Measurements from ENCODE around the gene CAPN8.

The CAPN8 gene

GRCh38 chr1:223635236-223635635, 30.3 kb downstream of the CAPN8 start:
- H3K4me2 ChIP-seq (ENCODE audit: low read length): no peak overlapping the region
- H3K27ac ChIP-seq (ENCODE audit: low read depth, low read length): no peak overlapping the region
- H3K9me2 ChIP-seq (replicated peaks; ENCODE audit: control insufficient read depth, low read length): no peaks in the 10 kb centered on the region
- H3K79me2 ChIP-seq (ENCODE audit: control insufficient read depth, low read length): no peaks in the 10 kb centered on the region
- H3K27me3 ChIP-seq (ENCODE audit: control insufficient read depth, low read length): peaks cover 20% of the 10 kb centered on the region
- no peaks in the 10 kb centered on the region for H3F3A ChIP-seq (ENCODE audit: control insufficient read depth, insufficient read depth)
- H3K9me3 ChIP-seq (ENCODE audit: control insufficient read depth, insufficient read depth, low read length): no peaks in the 10 kb centered on the region; the same call in 1 of the 2 replicates
- no peaks in the 10 kb centered on the region for H3K36me3 ChIP-seq (ENCODE audit: control insufficient read depth, low read length)
- no peaks in the 10 kb centered on the region for H4K20me1 ChIP-seq (ENCODE audit: control insufficient read depth, insufficient read depth, low read depth, low read length)
- H3K4me1 ChIP-seq (ENCODE audit: control insufficient read depth, low read length): no peaks in the 10 kb centered on the region
- no peak overlapping the region for H3K4me3 ChIP-seq (ENCODE audit: low read length)
- TF ChIP-seq EZH2phosphoT487 (IDR thresholded peaks at IDR 0.05; ENCODE audit: borderline replicate concordance, low read length) (no peak), CTCF (IDR thresholded peaks at IDR 0.05; ENCODE audit: low read depth, low read length, poor library complexity, severe bottlenecking) (no peak)

GRCh38 chr1:223634423-223634822, 31.1 kb downstream of the CAPN8 start:
- H3K27me3 ChIP-seq (ENCODE audit: control insufficient read depth, low read length): peaks cover 16% of the 10 kb centered on the region
- H4K20me1 ChIP-seq (ENCODE audit: control insufficient read depth, insufficient read depth, low read depth, low read length): no peaks in the 10 kb centered on the region
- TF ChIP-seq CTCF (IDR thresholded peaks at IDR 0.05; ENCODE audit: low read depth, low read length, poor library complexity, severe bottlenecking) (no peak), EZH2phosphoT487 (IDR thresholded peaks at IDR 0.05; ENCODE audit: borderline replicate concordance, low read length) (no peak)
- H3F3A ChIP-seq (ENCODE audit: control insufficient read depth, insufficient read depth): no peaks in the 10 kb centered on the region
- no peaks in the 10 kb centered on the region for H3K36me3 ChIP-seq (ENCODE audit: control insufficient read depth, low read length)
- H3K9me2 ChIP-seq (replicated peaks; ENCODE audit: control insufficient read depth, low read length): no peaks in the 10 kb centered on the region
- no peaks in the 10 kb centered on the region for H3K4me1 ChIP-seq (ENCODE audit: control insufficient read depth, low read length)
- H3K9me3 ChIP-seq (ENCODE audit: control insufficient read depth, insufficient read depth, low read length): no peaks in the 10 kb centered on the region; the same call in 1 of the 2 replicates
- no peaks in the 10 kb centered on the region for H3K79me2 ChIP-seq (ENCODE audit: control insufficient read depth, low read length)
- H3K27ac ChIP-seq (ENCODE audit: low read depth, low read length): no peak overlapping the region
- H3K4me2 ChIP-seq (ENCODE audit: low read length): no peak overlapping the region
- H3K4me3 ChIP-seq (ENCODE audit: low read length): no peak overlapping the region

- Histone ChIP-seq H3K27me3 (ENCODE audit: control insufficient read depth, low read length) (peaks cover 6% of the 10 kb centered on the region), H4K20me1 (ENCODE audit: control insufficient read depth, insufficient read depth, low read depth, low read length) (no peaks in the 10 kb centered on the region), H3K27ac (ENCODE audit: low read depth, low read length) (no peak overlapping the region), H3K4me3 (ENCODE audit: low read length) (no peak overlapping the region), H3K4me2 (ENCODE audit: low read length) (no peak overlapping the region), H3K9me3 (ENCODE audit: control insufficient read depth, insufficient read depth, low read length) (no peaks in the 10 kb centered on the region), H3K36me3 (ENCODE audit: control insufficient read depth, low read length) (no peaks in the 10 kb centered on the region), H3K4me1 (ENCODE audit: control insufficient read depth, low read length) (no peaks in the 10 kb centered on the region), H3F3A (ENCODE audit: control insufficient read depth, insufficient read depth) (no peaks in the 10 kb centered on the region), H3K79me2 (ENCODE audit: control insufficient read depth, low read length) (no peaks in the 10 kb centered on the region), H3K9me2 (replicated peaks; ENCODE audit: control insufficient read depth, low read length) (no peaks in the 10 kb centered on the region)
- TF ChIP-seq CTCF (IDR thresholded peaks at IDR 0.05; ENCODE audit: low read depth, low read length, poor library complexity, severe bottlenecking): no peak
- TF ChIP-seq EZH2phosphoT487 (IDR thresholded peaks at IDR 0.05; ENCODE audit: borderline replicate concordance, low read length): no peak
Measured at GRCh38 chr1:223631956-223632355, 33.5 kb downstream of the CAPN8 start.
